T-helper 1 cell treated with Interleukin-12 subunit alpha and Interleukin-12 subunit beta and Interleukin-4 antibody, amounts not matched to agents 30 ng/mL and 1 ng/mL, for 36 hours (primary cell): ENCODE data around the gene NFKB2. TPM values are rescaled to one million over a fixed set of nuclear protein-coding genes. Genes with fewer than 3 reads are reported as not detected.

Experiments used
- intact Hi-C: fragments of 100-400 bp; cut with micrococcal nuclease; formaldehyde crosslinking; loops from one replicate; pipeline ENCODE4 v1.15.1; 2024
- total RNA-seq: library from RNA; stranded (reverse); gene quantifications from 2 replicates; pipeline ENCODE4 v1.2.3, GENCODE V29; 2022

NFKB2 gene
- total RNA-seq, 1 donor from 2014 or later = 313 TPM

DNA sequence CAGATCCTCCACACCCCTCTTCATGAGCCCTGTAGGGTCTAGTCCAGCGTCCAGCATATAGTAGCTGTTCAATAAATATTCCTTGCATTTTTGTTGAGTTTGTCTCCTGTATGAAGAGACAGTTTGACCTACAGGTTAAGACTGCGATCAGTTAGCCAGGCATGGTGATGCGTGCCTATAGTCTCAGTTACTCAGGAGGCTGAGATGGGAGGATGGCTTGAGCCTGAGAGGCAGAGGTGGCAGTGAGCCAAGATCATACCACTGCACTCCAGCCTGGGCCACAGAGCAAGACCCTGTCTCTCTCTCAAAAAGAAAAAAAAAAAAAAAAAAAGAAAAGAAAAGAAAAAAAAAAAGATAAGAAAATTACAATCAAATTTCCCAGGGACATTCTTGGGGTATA, 42.0 kb downstream of the NFKB2 start:
- intact Hi-C loops = loop anchor here (10.0 kb wide), 1 partner anchor 207 kb away; the partner anchor contains the start of gene TRIM8

DNA sequence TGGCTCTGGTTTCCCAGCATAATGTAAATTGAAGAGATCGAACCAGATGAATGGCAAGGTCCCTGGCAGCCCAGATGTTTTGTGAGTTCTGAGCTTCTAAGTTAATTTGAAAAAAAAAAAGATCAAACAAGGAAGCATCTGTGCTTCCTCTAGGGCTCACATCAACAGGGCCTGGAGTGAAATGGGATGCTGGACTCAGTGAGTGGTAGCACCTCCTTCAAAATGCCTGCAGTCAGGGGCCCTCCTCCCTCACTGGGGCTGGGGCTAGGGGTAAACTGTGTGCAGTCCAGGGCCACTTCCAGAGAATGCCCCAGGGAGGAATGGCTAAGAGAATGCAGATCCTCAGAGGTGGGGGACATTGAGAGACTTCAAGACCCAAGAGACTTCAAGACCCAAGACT, 42.9 kb downstream of the NFKB2 start:
- intact Hi-C loops = loop anchor here (10.0 kb wide), 1 partner anchor 206 kb away; the partner anchor contains the start of gene TRIM8

- intact Hi-C loops = loop anchor here (5.0 kb wide), 1 partner anchor 613 kb away; no protein-coding TSS in a partner anchor
Observed at GRCh38 chr10:102444851-102445250, 49.3 kb downstream of the NFKB2 start.

GRCh38 chr10:102449321-102450123, 54.0 kb downstream of the NFKB2 start:
- intact Hi-C loops = loop anchor here (1.0 to 5.0 kb wide), 10 partner anchors 12 to 617 kb away; partner anchors contain the start of genes ACTR1A, CUEDC2, GBF1 and NFKB2

- intact Hi-C loops = loop anchor here (1.0 kb wide), 2 partner anchors 29 to 298 kb away; partner anchors contain the start of gene NOLC1
Observed at GRCh38 chr10:102450124-102450373, 54.5 kb downstream of the NFKB2 start.

GRCh38 chr10:102450374-102451104, 55.0 kb downstream of the NFKB2 start:
- intact Hi-C loops = loop anchor here (1.0 kb wide), 2 partner anchors 29 to 298 kb away; partner anchors contain the start of gene NOLC1

DNA sequence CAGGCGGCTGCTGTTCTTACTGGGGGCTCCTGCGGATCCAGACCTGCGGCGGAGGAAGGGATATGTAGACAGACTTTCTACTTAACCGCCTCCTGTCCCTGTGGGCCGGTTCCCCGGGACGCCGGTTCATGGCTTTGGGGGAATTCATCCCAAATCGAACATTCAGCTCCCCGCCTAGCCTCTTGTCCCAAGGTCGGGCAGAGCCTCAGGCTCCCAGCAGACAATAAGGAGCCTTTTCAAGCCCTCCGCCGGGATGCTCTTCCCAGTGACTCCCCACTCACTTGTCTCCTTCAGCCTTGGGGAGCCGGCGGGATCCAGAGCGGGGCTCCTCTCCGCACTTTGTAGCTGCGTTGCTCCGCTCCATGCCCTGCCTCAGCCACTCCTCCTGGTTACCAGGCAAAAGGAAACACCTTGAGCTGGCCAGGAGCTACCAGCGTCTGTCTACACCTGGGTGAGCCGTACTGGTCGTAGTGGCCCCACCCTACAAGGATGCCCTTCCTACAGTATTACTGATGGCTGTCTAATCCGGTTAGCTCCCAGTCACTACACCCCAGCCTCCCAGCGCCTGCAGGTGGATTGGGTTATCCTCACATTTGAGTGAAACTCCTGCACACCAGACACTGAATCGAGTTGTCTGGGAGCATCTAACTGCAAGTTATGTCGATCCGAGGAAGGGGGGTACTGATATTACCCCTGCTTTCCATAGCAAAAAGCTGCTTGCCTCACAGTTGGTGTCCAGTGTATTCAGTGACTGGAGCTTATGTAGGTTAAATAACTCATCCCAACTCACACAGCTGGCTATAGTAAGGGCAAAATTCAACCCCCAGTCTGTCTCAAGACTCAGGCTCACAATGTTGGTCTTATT, 55.8 kb downstream of the NFKB2 start, which contains the start of gene C10orf95:
C10orf95 (minus strand) TSS at position 439 of the 865 bp plus-strand sequence. CDS start 450 bp downstream, outside the sequence.
- intact Hi-C loops = no loop called here

Other genes with a start within 250 kb of the NFKB2 start
- 100 and 109 TPM in 2 replicates for gene NOLC1, start 243.3 kb upstream of the NFKB2 start, total RNA-seq
- not detected in 2 replicates for gene ELOVL3, start 169.4 kb upstream of the NFKB2 start, total RNA-seq
- gene PITX3, start 154.2 kb upstream of the NFKB2 start, total RNA-seq = not detected in 2 replicates
- gene GBF1, start 150.2 kb upstream of the NFKB2 start, total RNA-seq = 56.4 and 57.0 TPM in 2 replicates
- gene PSD, start 23.1 kb downstream of the NFKB2 start, total RNA-seq = 2.4 and 3.7 TPM in 2 replicates
- gene FBXL15, start 25.1 kb downstream of the NFKB2 start, total RNA-seq = 14.6 and 15.1 TPM in 2 replicates
- 61.7 and 65.3 TPM in 2 replicates for gene CUEDC2, start 36.9 kb downstream of the NFKB2 start, total RNA-seq
- gene C10orf95, start 55.8 kb downstream of the NFKB2 start, total RNA-seq = 0.20 TPM in 1 of 2 replicates, not detected in the other
- gene ACTR1A, start 107.0 kb downstream of the NFKB2 start, total RNA-seq = 72.4 and 74.9 TPM in 2 replicates
- 12.9 and 13.3 TPM in 2 replicates for gene SUFU, start 108.3 kb downstream of the NFKB2 start, total RNA-seq
- gene TRIM8, start 248.8 kb downstream of the NFKB2 start, total RNA-seq = 55.1 and 57.5 TPM in 2 replicates